Stimulated activated CD8-positive, alpha-beta memory T cell treated with anti-CD3 and anti-CD28 coated beads, Interleukin-15, amount 100 ng/mL, for 1 hour (primary cell): ENCODE data around the gene PLCH1.

Experiments
- DNase-seq: peaks from one replicate; pipeline ENCODE4 v3.0.0-alpha.2; 2020; ENCODE audit warnings: low read depth

PLCH1 gene

GRCh38 chr3:155744626-155745324, at the start of gene PLCH1:
TSS of gene PLCH1 (minus strand) at chr3:155745071. CDS start at chr3:155704224, 40,847 bp downstream.
- no peak for DNase-seq

- DNase-seq, result no peak
Measured at GRCh38 chr3:155792532-155792931, 47.7 kb upstream of the PLCH1 start.

- DNase-seq, result no peak
Measured at GRCh38 chr3:155791190-155791589, 46.3 kb upstream of the PLCH1 start.

- DNase-seq, result no peak
Measured at GRCh38 chr3:155790272-155790925, 45.5 kb upstream of the PLCH1 start.

- DNase-seq, result no peak
Measured at GRCh38 chr3:155785662-155786295, 40.9 kb upstream of the PLCH1 start.

GRCh38 chr3:155782390-155782953, 37.6 kb upstream of the PLCH1 start:
- DNase-seq, result no peak

- no peak for DNase-seq
Measured at GRCh38 chr3:155780291-155780690, 35.4 kb upstream of the PLCH1 start.

- DNase-seq, result no peak
Measured at GRCh38 chr3:155778462-155778861, 33.6 kb upstream of the PLCH1 start.

GRCh38 chr3:155772801-155773200, 27.9 kb upstream of the PLCH1 start:
- DNase-seq, result no peak

GRCh38 chr3:155771126-155771525, 26.3 kb upstream of the PLCH1 start:
- no peak for DNase-seq

- no peak for DNase-seq
Measured at GRCh38 chr3:155766206-155766605, 21.3 kb upstream of the PLCH1 start.

- no peak for DNase-seq
Measured at GRCh38 chr3:155763870-155764463, 19.1 kb upstream of the PLCH1 start.

GRCh38 chr3:155760653-155761052, 15.8 kb upstream of the PLCH1 start:
- DNase-seq, result no peak

GRCh38 chr3:155757577-155757976, 12.7 kb upstream of the PLCH1 start:
- DNase-seq, result no peak

- DNase-seq, result no peak
Measured at GRCh38 chr3:155753038-155753639, 8.3 kb upstream of the PLCH1 start.

GRCh38 chr3:155748611-155749365, 3.9 kb upstream of the PLCH1 start:
- DNase-seq, result no peak

- no peak for DNase-seq
Measured at GRCh38 chr3:155747946-155748290, 3.0 kb upstream of the PLCH1 start.

GRCh38 chr3:155747286-155747945, 2.5 kb upstream of the PLCH1 start:
- DNase-seq, result no peak

- DNase-seq, result no peak
Measured at GRCh38 chr3:155746703-155747102, 1.8 kb upstream of the PLCH1 start.

- no peak for DNase-seq
Measured at GRCh38 chr3:155745795-155746550, 1.1 kb upstream of the PLCH1 start.
